Duodenal mucosa (tissue), 2 donors: ENCODE results near the gene ROBO1.
"Not testable (repeated sequence)": the region's sequence is repeated elsewhere in the genome, so short reads cannot be mapped to it uniquely, and the experiment has no call there.

ENCODE experiments used
- H3K27ac ChIP-seq: one replicate; pipeline ENCODE4 v1.7.0; 2013; ENCODE audit warnings: low read depth, low read length
- H3K27me3 ChIP-seq, 2 donors: one replicate each; pipeline ENCODE4 v1.7.0; 2013; ENCODE audit warnings: low read length in 2 of 2, control low read depth in 1 of 2; ENCODE audit not compliant: insufficient read depth in 2 of 2, control insufficient read depth in 1 of 2
- H3K36me3 ChIP-seq, 2 donors: one replicate each; pipeline ENCODE4 v1.7.0; 2013; ENCODE audit warnings: low read length in 2 of 2, control low read depth in 1 of 2; ENCODE audit not compliant: insufficient read depth in 2 of 2, control insufficient read depth in 1 of 2
- H3K4me1 ChIP-seq, 2 donors: one replicate each; pipeline ENCODE4 v1.7.0; 2013; ENCODE audit warnings: low read length in 2 of 2, control low read depth in 1 of 2; ENCODE audit not compliant: insufficient read depth in 2 of 2, control insufficient read depth in 1 of 2
- H3K4me3 ChIP-seq, 2 donors: one replicate each; pipeline ENCODE4 v1.7.0; 2013; ENCODE audit warnings: low read length in 2 of 2, low read depth in 1 of 2
- H3K9ac ChIP-seq, 2 donors: one replicate each; pipeline ENCODE4 v1.7.0; 2013; ENCODE audit warnings: low read length in 2 of 2, low read depth in 1 of 2
- H3K9me3 ChIP-seq, 2 donors: one replicate each; pipeline ENCODE4 v1.7.0; 2013; ENCODE audit warnings: low read length in 2 of 2, control low read depth in 1 of 2; ENCODE audit not compliant: control insufficient read depth in 1 of 2

ROBO1 gene

GRCh38 chr3:78754066-78754743, 1013.6 kb downstream of the ROBO1 start:
- H3K27ac ChIP-seq, result no peak overlapping the region
- H3K27me3 ChIP-seq, result no peaks in the 10 kb centered on the region
- H3K36me3 ChIP-seq, result no peaks in the 10 kb centered on the region
- no peaks in the 10 kb centered on the region for H3K9me3 ChIP-seq
- no peak overlapping the region for H3K4me3 ChIP-seq
- no peaks in the 10 kb centered on the region for H3K4me1 ChIP-seq
- no peak overlapping the region for H3K9ac ChIP-seq

- Histone ChIP-seq H3K27ac (no peak overlapping the region), H3K9me3 (no peaks in the 10 kb centered on the region), H3K27me3 (no peaks in the 10 kb centered on the region), H3K4me1 (no peaks in the 10 kb centered on the region), H3K36me3 (no peaks in the 10 kb centered on the region), H3K4me3 (no peak overlapping the region), H3K9ac (no peak overlapping the region)
These were observed 1016.5 kb downstream of the ROBO1 start for GRCh38 chr3:78751266-78751665.

- not testable (repeated sequence) for H3K27ac ChIP-seq, H3K36me3 ChIP-seq, H3K4me3 ChIP-seq, H3K4me1 ChIP-seq, H3K9ac ChIP-seq, H3K9me3 ChIP-seq, H3K27me3 ChIP-seq
These were observed 1017.5 kb downstream of the ROBO1 start for GRCh38 chr3:78750291-78750690.

GRCh38 chr3:78749056-78749455, 1018.7 kb downstream of the ROBO1 start:
- no peaks in the 10 kb centered on the region for H3K4me1 ChIP-seq
- H3K27me3 ChIP-seq, result no peaks in the 10 kb centered on the region
- no peak overlapping the region for H3K4me3 ChIP-seq
- no peak overlapping the region for H3K27ac ChIP-seq
- H3K36me3 ChIP-seq, result no peaks in the 10 kb centered on the region
- H3K9ac ChIP-seq, result no peak overlapping the region
- no peaks in the 10 kb centered on the region for H3K9me3 ChIP-seq

GRCh38 chr3:78745847-78746246, 1022.0 kb downstream of the ROBO1 start:
- no peaks in the 10 kb centered on the region for H3K36me3 ChIP-seq
- no peak overlapping the region for H3K27ac ChIP-seq
- no peak overlapping the region for H3K9ac ChIP-seq
- no peaks in the 10 kb centered on the region for H3K4me1 ChIP-seq
- no peak overlapping the region for H3K4me3 ChIP-seq
- H3K27me3 ChIP-seq, result no peaks in the 10 kb centered on the region
- H3K9me3 ChIP-seq, result no peaks in the 10 kb centered on the region

GRCh38 chr3:78742491-78742890, 1025.3 kb downstream of the ROBO1 start:
- Histone ChIP-seq H3K27ac (no peak overlapping the region), H3K9ac (no peak overlapping the region), H3K36me3 (no peaks in the 10 kb centered on the region), H3K4me3 (no peak overlapping the region), H3K9me3 (no peaks in the 10 kb centered on the region), H3K4me1 (no peaks in the 10 kb centered on the region), H3K27me3 (no peaks in the 10 kb centered on the region)

GRCh38 chr3:78742041-78742440, 1025.8 kb downstream of the ROBO1 start:
- Histone ChIP-seq H3K4me3 (no peak overlapping the region), H3K27me3 (no peaks in the 10 kb centered on the region), H3K27ac (no peak overlapping the region), H3K4me1 (no peaks in the 10 kb centered on the region), H3K9me3 (no peaks in the 10 kb centered on the region), H3K9ac (no peak overlapping the region), H3K36me3 (no peaks in the 10 kb centered on the region)

- Histone ChIP-seq H3K9ac (no peak overlapping the region), H3K27ac (no peak overlapping the region), H3K4me1 (no peaks in the 10 kb centered on the region)
These were observed 1026.6 kb downstream of the ROBO1 start for GRCh38 chr3:78741066-78741645.

GRCh38 chr3:78738833-78739232, 1029.0 kb downstream of the ROBO1 start:
- Histone ChIP-seq H3K4me1 (no peaks in the 10 kb centered on the region), H3K9me3 (no peaks in the 10 kb centered on the region), H3K36me3 (no peaks in the 10 kb centered on the region), H3K4me3 (no peak overlapping the region), H3K9ac (no peak overlapping the region), H3K27me3 (no peaks in the 10 kb centered on the region), H3K27ac (no peak overlapping the region)

More at GRCh38 chr3:78741066-78741645, 1026.6 kb downstream of the ROBO1 start:
- Histone ChIP-seq H3K36me3 (no peaks in the 10 kb centered on the region), H3K27me3 (no peaks in the 10 kb centered on the region), H3K4me3 (no peak overlapping the region), H3K9me3 (no peaks in the 10 kb centered on the region)

- H3K9ac ChIP-seq, result no peak overlapping the region
- H3K4me3 ChIP-seq, result no peak overlapping the region
- no peaks in the 10 kb centered on the region for H3K4me1 ChIP-seq
- H3K27ac ChIP-seq, result no peak overlapping the region
- H3K36me3 ChIP-seq, result no peaks in the 10 kb centered on the region
- no peaks in the 10 kb centered on the region for H3K9me3 ChIP-seq
- no peaks in the 10 kb centered on the region for H3K27me3 ChIP-seq
These were observed 1029.8 kb downstream of the ROBO1 start for GRCh38 chr3:78737988-78738387.
